Stimulated activated CD4-positive, alpha-beta T cell treated with anti-CD3 and anti-CD28 coated beads, TNF-alpha, amount 100 ng/mL, for 4 hours (primary cell): ENCODE results near the gene VRK2.
"Not testable (repeated sequence)": the region's sequence is repeated elsewhere in the genome, so short reads cannot be mapped to it uniquely, and the experiment has no call there.

Experiments used
- DNase-seq, 3 experiments: peaks; one replicate each; pipeline ENCODE4 v3.0.0-alpha.2; 2020; ENCODE audit warnings: low read depth in 3 of 3

The VRK2 gene

DNA sequence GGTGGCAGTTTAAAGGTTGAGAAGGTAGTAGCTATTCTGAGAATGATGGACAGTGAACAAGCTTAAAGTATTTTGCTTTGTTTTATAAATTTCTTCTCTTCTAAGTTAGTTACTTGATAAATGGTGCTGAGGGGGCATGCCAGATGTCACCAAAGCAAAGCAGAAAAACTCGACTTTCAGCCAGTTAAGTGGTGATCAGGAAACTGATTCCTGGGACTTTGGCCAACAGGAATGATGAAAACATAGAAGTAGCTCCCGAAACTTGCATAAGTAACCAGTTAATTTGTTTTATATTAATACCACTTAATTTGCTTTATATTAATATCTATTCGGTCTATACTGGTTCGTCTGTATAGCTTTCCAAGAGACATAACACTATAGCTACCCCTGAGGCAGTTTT is 111.9 kb downstream of the VRK2 start:
- no peak for DNase-seq

DNA sequence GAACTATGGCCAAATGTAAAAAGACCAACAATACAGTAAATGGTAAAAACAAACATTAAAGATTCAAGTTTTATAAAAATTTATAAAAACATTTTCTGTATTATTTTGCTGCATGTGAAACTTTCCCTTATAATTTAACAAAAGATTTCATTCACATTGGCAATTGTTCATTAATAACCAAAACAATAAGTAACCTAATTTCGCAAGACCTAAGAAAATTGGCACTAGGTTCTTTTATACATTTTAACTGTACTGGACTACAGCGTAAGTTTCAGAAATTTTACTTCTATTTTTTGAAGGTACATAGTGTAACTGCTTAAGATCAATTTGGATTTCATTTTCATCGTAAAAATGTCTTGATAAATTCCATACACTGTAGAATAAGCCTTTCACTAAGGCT is 117.3 kb downstream of the VRK2 start:
- DNase-seq: no peak

DNA sequence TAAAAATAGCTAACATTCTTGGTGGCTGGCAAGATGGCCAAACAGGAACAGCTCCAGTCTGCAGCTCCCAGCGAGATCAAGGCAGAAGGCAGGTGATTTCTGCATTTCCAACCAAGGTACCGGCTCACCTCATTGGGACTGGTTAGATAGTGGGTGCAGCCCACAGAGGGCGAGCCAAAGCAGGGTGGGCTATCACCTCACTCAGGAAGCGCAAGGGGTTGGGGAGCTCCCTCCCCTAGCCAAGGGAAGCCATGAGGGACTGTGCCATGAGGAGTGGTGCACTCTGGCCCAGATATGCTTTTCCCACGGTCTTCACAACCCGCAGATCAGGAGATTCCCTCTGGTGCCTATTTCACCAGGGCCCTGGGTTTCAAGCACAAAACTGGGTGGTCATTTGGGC is 121.5 kb downstream of the VRK2 start:
- not testable (repeated sequence) for DNase-seq

DNA sequence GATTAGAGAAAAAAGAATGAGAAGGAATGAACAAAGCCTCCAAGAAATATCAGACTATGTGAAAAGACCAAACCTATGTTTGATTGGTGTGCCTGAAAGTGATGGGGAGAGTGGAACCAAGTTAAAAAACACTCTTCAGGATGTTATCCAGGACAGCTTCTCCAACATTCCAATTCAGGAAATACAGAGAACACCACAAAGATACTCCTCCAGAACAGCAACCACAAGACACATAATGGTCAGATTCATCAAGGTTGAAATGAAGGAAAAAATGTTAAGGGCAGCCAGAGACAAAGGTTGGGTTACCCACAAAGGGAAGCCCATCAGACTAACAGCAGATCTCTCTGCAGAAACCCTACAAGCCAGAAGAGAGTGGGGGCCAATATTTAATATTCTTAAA is 123.2 kb downstream of the VRK2 start:
- DNase-seq: not testable (repeated sequence)

DNA sequence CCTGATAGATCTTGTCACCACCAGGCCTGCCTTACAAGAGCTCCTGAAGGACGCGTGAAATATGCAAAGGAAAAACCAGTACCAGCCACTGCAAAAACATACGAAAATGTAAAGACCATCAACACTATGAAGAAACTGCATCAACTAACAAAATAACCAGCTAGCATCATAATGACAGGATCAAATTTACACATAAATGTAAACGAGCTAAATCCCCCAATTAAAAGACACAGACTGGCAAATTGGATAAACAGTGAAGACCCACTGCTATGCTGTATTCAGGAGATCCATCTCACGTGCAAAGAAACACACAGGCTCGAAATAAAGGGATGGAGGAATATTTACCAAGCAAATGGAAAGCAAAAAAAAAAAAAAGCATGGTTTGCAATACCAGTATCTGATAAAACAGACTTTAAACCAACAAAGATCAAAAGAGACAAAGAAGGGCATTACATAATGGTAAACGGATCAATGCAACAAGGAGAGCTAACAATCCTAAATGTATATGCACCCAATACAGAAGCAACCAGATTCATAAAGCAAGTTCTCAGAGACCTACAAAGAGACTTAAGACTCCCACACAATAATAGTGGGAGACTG is 123.8 kb downstream of the VRK2 start:
- DNase-seq: not testable (repeated sequence)

DNA sequence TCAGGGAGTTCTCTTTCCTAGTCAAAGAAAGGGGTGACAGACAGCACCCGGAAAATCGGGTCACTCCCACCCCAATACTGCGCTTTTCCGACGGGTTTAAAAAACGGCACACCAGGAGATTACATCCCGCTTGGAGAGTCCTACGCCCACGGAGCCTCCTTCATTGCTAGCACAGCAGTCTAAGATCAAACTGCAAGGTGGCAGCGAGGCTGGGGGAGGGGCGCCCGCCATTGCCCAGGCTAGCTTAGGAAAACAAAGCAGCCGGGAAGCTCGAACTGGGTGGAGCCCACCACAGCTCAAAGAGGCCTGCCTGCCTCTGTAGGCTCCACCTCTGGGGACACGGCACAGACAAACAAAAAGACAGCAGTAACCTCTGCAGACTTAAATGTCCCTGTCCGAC is 125.2 kb downstream of the VRK2 start:
- not testable (repeated sequence) for DNase-seq

DNA sequence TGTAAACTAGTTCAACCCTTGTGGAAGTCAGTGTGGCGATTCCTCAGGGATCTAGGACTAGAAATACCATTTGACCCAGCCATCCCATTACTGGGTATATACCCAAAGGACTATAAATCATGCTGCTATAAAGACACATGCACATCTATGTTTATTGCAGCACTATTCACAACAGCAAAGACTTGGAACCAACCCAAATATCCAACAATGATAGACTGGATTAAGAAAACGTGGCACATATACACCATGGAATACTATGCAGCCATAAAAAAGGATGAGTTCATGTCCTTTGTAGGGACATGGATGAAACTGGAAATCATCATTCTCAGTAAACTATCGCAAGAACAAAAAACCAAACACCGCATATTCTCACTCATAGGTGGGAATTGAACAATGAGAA is 130.6 kb downstream of the VRK2 start:
- not testable (repeated sequence) for DNase-seq

DNA sequence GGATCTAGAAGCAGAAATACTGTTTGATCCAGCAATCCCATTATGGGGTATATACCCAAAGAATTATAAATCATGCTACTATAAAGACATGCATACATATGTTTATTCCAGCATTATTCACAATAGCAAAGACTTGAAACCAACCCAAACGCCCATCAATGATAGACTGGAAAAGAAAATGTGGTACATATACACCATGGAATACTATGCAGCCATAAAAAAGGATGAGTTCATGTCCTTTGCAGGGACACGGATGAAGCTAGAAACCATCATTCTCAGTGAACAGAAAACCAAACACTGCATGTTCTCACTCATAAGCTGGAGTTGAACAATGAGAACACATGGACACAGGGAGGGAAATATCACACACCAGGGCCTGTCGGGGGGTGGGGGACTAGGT is 133.6 kb downstream of the VRK2 start:
- DNase-seq: not testable (repeated sequence)

DNA sequence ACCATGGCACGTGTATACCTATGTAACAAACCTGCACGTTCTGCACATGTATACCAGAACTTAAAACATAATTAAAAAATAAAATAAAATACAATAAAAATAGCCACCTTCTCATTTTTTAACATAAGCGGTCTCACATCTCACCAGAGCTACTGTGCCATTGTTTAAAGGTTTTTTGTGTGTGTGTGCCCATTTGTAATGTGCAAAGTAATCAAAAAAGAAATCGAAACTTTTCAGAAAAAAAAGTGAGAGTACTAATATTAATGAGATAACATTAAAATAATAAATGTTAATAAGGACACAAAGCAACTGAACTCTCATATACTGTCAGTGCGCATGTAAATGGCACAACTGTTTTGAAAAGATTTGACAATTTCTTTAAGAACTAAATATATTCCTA is 134.0 kb downstream of the VRK2 start:
- no peak for DNase-seq

DNA sequence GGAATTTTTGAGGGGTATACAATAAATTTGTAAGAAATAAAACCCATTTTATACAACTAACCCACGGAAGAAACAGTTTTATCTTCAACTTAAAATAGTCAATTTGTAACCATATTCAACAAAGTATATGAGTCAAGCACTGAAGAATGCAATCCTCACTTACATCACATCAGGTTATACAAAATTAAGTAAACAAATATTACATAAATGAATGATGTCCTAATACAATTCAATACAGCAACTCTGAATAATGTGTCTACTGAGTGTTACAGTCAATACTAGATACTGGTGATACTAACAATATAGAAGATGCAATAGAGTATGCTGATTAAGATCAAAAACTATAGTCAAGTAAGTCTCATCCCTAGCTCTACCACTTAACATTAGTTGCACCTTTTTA is 135.9 kb downstream of the VRK2 start:
- DNase-seq: no peak

DNA sequence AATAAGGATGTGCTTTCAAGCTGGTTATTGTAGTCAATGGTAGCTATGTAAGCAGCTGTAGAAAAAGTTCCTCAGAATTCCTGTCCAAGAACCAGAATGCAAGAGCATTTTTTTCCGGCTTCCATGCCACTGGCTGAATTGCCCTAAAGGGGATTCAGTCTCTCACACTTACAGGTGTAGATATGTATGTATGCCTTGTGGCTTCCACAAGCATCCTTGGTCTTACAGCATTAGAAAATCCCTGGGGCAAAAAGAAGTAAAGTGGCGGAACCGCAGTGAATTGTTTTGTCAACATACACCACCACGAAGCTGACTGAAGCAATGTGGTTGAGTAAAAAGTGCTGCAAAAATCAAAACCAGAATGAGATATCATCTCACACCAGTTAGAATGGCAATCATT is 139.9 kb downstream of the VRK2 start:
- DNase-seq: no peak

DNA sequence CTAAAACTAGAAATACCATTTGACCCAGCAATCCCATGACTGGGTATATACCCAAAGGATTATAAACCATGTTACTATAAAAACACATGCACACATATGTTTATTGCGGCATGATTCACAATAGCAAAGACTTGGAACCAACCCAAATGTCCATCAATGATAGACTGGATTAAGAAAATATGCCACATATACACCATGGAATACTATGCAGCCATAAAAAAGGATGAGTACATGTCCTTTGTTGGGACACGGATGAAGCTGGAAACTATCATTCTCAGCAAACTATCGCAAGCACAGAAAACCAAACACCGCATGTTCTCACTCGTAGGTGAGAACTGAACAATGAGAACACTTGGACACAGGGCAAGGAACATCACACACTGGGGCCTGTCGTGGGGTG is 140.4 kb downstream of the VRK2 start:
- not testable (repeated sequence) for DNase-seq

DNA sequence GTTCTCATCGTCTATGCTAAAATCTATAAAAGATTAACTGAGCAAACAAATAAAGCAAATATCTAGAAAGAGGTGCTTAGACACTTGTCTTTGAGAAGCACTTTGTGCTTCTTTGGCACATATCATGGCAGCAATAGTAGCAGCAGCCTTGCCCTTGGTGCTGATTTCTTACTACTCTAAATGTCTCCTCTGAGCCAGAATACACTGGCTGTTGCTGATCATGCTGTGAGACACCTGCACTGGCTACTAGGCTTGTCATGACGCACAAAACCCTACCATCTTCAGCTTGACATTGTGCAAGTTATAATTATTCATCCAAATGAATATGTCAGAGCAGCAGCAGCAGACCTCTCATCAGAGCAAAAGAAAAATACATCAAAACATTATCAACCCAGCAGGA is 147.9 kb downstream of the VRK2 start:
- no peak for DNase-seq

DNA sequence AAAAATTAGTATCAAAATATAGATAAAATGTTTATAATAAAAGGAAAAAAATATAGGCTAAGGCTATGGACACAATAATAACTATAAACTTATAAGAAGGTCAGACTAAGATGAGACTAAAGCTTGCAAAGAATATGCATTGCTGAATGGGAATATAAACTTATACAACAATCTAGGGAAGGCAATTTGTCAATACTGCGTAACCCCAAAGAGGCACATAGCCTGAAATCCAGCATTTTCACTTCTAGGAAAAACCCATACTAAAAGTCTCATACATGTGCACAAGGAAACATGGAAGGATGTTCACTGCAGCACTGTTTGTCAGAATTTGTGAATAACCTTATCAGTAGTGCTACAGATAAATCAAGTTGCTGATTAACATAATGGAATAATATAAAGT is 149.1 kb downstream of the VRK2 start:
- DNase-seq: no peak

DNA sequence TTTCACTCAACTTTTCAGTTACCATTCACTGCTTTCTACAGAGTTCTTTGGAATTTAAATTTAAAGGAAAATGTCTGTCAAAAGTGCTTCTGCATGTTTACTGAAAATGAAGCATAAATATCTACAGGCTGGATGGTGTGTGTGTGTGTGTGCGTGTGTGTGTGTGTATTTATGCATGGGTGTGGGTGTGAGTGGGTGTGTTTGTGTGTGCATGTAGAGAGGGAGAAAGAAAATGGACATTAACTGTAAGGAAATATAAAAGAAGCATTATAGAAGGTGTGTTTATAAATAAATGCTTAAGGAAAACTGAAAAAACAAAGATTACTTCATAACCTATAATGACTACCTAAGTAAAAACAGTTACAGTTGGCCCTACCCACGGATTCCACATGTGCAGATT is 151.3 kb downstream of the VRK2 start:
- no peak for DNase-seq

DNA sequence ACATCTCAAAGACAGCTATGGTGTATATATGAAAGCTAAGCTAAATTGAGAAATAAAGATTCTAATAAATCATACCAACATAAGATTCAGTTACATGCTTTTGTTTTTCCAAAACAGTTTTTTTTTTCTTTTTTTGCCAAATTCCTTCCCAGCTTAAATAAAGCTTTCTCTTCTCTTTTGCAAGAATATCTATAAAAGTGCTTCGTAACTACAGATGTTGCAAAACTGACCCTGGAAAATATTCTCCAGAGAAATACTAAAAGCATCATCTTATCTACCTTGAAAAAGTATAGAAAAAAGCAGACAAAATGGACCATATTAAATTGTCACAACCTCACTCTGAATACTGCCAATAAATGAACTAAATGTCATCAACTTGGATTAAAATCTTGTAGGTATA is 155.8 kb downstream of the VRK2 start:
- DNase-seq: no peak

DNA sequence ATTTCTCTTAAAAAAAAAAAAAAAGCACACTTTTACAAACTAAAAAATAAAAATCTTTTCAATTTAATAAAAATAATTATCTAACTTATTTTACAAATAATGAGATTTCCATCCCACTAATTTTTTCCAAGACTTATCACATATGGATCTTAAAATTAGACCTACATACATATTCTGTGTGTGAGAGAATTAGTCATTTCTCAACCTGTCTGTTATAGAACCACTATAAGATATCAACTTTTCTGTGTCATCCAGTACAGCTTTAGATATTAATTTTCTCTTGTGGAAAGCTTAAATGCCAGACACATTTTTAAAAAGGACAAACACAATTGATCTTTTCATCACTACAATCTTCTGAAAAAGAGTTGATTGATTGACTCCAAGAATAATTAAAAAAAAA is 156.4 kb downstream of the VRK2 start:
- DNase-seq: no peak

DNA sequence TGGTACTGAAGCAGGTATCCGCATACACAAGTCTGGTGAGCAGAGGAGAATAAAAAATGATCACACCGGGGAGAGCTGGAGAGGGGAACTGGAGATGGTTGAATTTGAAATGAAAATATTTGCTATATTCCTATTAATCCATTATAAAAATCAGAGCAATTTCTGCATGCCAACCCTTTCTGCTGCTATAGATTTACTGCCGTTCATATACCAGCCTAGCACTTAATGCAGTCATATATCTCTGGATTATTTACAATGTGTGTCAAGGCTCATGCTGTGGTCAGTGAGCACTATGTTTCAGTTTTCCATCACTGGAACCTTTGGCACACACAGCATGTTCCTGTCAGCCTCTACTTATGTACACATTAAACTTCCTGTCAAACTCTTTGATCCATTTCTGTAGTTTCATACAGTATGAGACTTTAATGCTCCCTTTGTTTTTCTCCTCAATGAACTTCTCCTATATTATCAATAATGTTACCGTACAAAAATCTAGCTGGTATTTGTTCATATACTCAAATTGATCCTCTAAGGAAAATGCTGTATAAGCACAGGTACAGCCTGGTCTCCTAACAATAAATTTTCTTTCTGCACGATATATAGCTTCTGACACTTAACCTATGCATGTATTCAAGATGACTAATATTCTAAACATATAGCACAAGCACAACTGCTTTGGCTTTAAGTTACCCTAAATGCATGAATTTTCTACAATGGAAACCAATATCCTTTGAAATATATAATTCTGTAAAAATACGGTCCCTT is 157.8 kb downstream of the VRK2 start:
- no peak for DNase-seq

DNA sequence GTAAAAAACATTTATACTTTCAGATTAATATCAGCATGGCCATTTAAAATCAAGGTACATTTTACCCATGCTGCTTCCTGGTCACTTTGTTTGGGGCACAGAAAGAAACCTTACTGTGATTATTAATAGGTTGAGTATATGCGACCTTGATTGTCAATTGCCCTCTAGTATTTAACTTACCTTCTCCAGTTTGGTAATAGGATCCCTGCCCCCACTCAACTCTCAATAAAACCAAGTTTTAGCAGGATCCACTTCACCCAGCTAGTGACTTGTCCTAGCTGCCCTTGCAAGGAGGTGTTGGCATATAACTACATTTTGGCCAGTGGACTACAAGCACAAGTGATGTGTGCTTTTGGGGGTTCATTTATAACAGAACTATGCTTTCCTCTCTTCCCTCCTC is 160.2 kb downstream of the VRK2 start:
- DNase-seq: no peak

DNA sequence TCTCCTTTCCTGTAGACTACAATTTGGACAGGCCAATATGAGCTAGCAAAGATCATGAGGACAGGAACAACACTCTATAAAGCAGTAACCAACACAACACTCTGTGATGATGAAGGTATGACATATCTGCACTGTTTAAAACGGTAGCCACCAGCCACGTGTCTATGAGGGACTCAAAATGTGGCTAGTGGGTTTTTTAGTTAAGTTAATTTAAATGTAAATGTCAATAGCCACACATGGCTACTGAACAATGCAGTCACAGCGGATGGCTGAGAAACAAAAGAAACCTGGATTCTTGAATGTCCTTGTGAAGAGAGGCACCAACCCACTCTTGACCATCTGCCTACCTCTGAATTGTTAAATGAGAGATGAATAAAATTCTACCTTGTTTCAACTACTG is 160.6 kb downstream of the VRK2 start:
- no peak for DNase-seq
